Measurements from ENCODE around the gene CCDC6. TPM values are rescaled to one million over a fixed set of nuclear protein-coding genes. Genes with fewer than 3 reads are reported as not detected.
A peak's percentile ranks its signal among the peaks of the same experiment; 100 is the strongest.

CCDC6 gene
- polyA plus RNA-seq, 2 of the 4 experiments (the other 2 are of a cell fraction): 21.4 to 43.5 TPM

- no peak for FAIRE-seq
- POLR2A ChIA-PET: no interaction called here
- CTCF ChIA-PET: interaction anchor here (0.8 to 1.6 kb wide), 3 partner anchors 21 to 246 kb away, joined by 3 to 4 read pairs (median 3); partner anchors contain the start of gene CCDC6
Observed at GRCh38 chr10:59867590-59867989, 38.8 kb downstream of the CCDC6 start.

GRCh38 chr10:59865101-59865500 lies 41.3 kb downstream of the CCDC6 start:
- ChIA-PET POLR2A (interaction anchor here (2.0 kb wide), 1 partner anchor 42 kb away, joined by 4 read pairs; the partner anchor contains the start of gene CCDC6), CTCF (interaction anchor here (0.8 to 1.6 kb wide), 5 partner anchors 11 to 239 kb away, joined by 3 to 5 read pairs (median 3); no protein-coding TSS in a partner anchor)
- Histone ChIP-seq H3K27ac (no peak overlapping the region), H3K9me3 (0 out of 3 replicates have a peak, but pooled peaks cover 3% of the 10 kb centered on the region), H3K4me3 (no peak overlapping the region), H3K4me2 (no peak overlapping the region), H3K4me1 (no peaks in the 10 kb centered on the region)
- peak; percentile 50 to 55; a peak in 3 of 6 replicates for ATAC-seq
- DNase-seq (ENCODE audit: low read depth in 1 of 2, low spot score in 1 of 2): peak; percentile 10 to 23
- WGBS (ENCODE audit: missing lambda C conversion rate): 64% methylated on average over 5 of the region's 5 CpGs
- TF ChIP-seq NFE2L2 (conservative IDR thresholded peaks at IDR 0.05; ENCODE audit: low read length) (no peak), SMC3 (IDR thresholded peaks at IDR 0.05) (no peak), GATA3 (IDR thresholded peaks at IDR 0.05; ENCODE audit: borderline replicate concordance) (no peak), E2F6 (IDR thresholded peaks at IDR 0.05; ENCODE audit: borderline replicate concordance, low read depth) (no peak), CTCF (IDR thresholded peaks at IDR 0.05) (peak; percentile 28; the same call in 2 of the 3 replicates), FOXS1 (CRISPR knock-in tag; IDR thresholded peaks at IDR 0.05) (no peak), KDM5A (IDR thresholded peaks at IDR 0.05) (no peak), EHF (CRISPR knock-in tag; IDR thresholded peaks at IDR 0.05) (no peak), ZNF302 (CRISPR knock-in tag; IDR thresholded peaks at IDR 0.05) (no peak), ZSCAN20 (CRISPR knock-in tag; IDR thresholded peaks at IDR 0.05) (no peak), RAD21 (conservative IDR thresholded peaks at IDR 0.05 in 1 of 2, IDR thresholded peaks at IDR 0.05 in 1 of 2) (peak; percentile 18 to 24; a peak in 1 of 5 replicates), HOXB13 (CRISPR knock-in tag; IDR thresholded peaks at IDR 0.05; ENCODE audit: low read depth) (no peak), RNF2 (IDR thresholded peaks at IDR 0.05; ENCODE audit: borderline replicate concordance, low read depth) (no peak)
- FAIRE-seq: no peak

More at GRCh38 chr10:59867590-59867989, 38.8 kb downstream of the CCDC6 start:
- Histone ChIP-seq H3K4me2 (no peak overlapping the region), H3K4me3 (no peak overlapping the region), H3K4me1 (no peaks in the 10 kb centered on the region), H3K9me3 (no peaks in the 10 kb centered on the region), H3K27ac (no peak overlapping the region)
- no peak for DNase-seq (ENCODE audit: low read depth in 1 of 2, low spot score in 1 of 2)
- TF ChIP-seq BCL3 (IDR thresholded peaks at IDR 0.05): no peak
- TF ChIP-seq USF2 (IDR thresholded peaks at IDR 0.05): no peak
- no peak for TF ChIP-seq PBX3 (IDR thresholded peaks at IDR 0.05)
- ATAC-seq: no peak
- 85% methylated on average over 7 of the region's 7 CpGs for WGBS (ENCODE audit: missing lambda C conversion rate)

Data from A549 (cell line).